ENCODE data around the gene UGT1A4. TPM values are rescaled to one million over a fixed set of nuclear protein-coding genes. Genes with fewer than 3 reads are reported as not detected.

Gene UGT1A4
- total and polyA plus RNA-seq, 2 donors (not counting 3 experiments of a cell fraction or from before 2014, with no cell fraction given): not detected

- Histone ChIP-seq H3K27me3 (ENCODE audit: control insufficient read depth in 2 of 2, insufficient read depth in 2 of 2, low read length in 2 of 2) (peaks cover 1 to 6% of the 10 kb centered on the region in 2 experiments), H2AFZ (ENCODE audit: low read depth, low read length) (no peak overlapping the region), H4K20me1 (replicated peaks; ENCODE audit: control insufficient read depth, extremely low read depth, insufficient read depth, low read length) (no peaks in the 10 kb centered on the region), H3K4me1 (ENCODE audit: control insufficient read depth, extremely low read depth, insufficient read depth, low read length) (no peaks in the 10 kb centered on the region), H3K9ac (replicated peaks; ENCODE audit: extremely low read depth, insufficient read depth, low read length) (no peak overlapping the region), H3K27ac (ENCODE audit: insufficient read depth, low read depth, low read length) (no peak overlapping the region), H3K9me3 (replicated peaks; ENCODE audit: control insufficient read depth, insufficient read depth, low read length) (no peaks in the 10 kb centered on the region), H3K36me3 (ENCODE audit: control insufficient read depth in 2 of 2, extremely low read depth in 1 of 2, insufficient read depth in 2 of 2, low read length in 2 of 2) (no peaks in the 10 kb centered on the region), H3K4me3 (replicated peaks in 1 of 3; ENCODE audit: insufficient read depth in 1 of 3, low read depth in 1 of 3, low read length in 3 of 3) (no peak overlapping the region), H3K9me1 (replicated peaks; ENCODE audit: control insufficient read depth, extremely low read depth, insufficient read depth, low read length) (no peaks in the 10 kb centered on the region), H3K4me2 (ENCODE audit: insufficient read depth, low read length) (no peak overlapping the region), H3K79me2 (ENCODE audit: control insufficient read depth, insufficient read depth, low read length) (no peaks in the 10 kb centered on the region)
- no peak for FAIRE-seq
- ChIA-PET POLR2A (no interaction called here), CTCF (interaction anchor here (1.6 kb wide), 1 partner anchor 25 kb away, joined by 3 read pairs; no protein-coding TSS in a partner anchor)
- TF ChIP-seq GATA2 (IDR thresholded peaks at IDR 0.05; ENCODE audit: insufficient read depth, insufficient read length, low read depth, low read length) (no peak), CTCF (IDR thresholded peaks at IDR 0.05; ENCODE audit: extremely low read depth in 1 of 2, insufficient read depth in 1 of 2, low read depth in 1 of 2, low read length in 2 of 2) (no peak), POLR2A (IDR thresholded peaks at IDR 0.05; ENCODE audit: low read depth, low read length) (no peak), POLR2AphosphoS5 (IDR thresholded peaks at IDR 0.05; ENCODE audit: insufficient read depth, low read depth, low read length) (no peak), JUN (IDR thresholded peaks at IDR 0.05; ENCODE audit: borderline replicate concordance, insufficient read depth, insufficient read length, low read depth) (no peak), MYC (IDR thresholded peaks at IDR 0.05; ENCODE audit: low read depth, low read length) (no peak), MAX (IDR thresholded peaks at IDR 0.05; ENCODE audit: insufficient read depth, insufficient read length) (no peak), FOS (IDR thresholded peaks at IDR 0.05; ENCODE audit: borderline replicate concordance, insufficient read depth, low read length) (no peak), EZH2 (IDR thresholded peaks at IDR 0.05; ENCODE audit: borderline replicate concordance, low read depth, low read length, severe bottlenecking) (no peak)
- dilution Hi-C loops (cut with MboI; ENCODE audit: extremely low pct_ligation_motif_present, low sequenced_read_pairs): no loop called here
- intact Hi-C loops (cut with micrococcal nuclease): no loop called here
- no TSS peak for BruUV-seq (replicated peaks)
- DNase-seq (ENCODE audit: low read depth, low spot score): no peak
Observed at GRCh38 chr2:233764264-233764663, 45.7 kb downstream of the UGT1A4 start.

Data from endothelial cell of umbilical vein (primary cell).